Measurements from ENCODE around the gene CREB5.
"Not testable (repeated sequence)": the region's sequence is repeated elsewhere in the genome, so short reads cannot be mapped to it uniquely, and the experiment has no call there.

Gene CREB5

DNA sequence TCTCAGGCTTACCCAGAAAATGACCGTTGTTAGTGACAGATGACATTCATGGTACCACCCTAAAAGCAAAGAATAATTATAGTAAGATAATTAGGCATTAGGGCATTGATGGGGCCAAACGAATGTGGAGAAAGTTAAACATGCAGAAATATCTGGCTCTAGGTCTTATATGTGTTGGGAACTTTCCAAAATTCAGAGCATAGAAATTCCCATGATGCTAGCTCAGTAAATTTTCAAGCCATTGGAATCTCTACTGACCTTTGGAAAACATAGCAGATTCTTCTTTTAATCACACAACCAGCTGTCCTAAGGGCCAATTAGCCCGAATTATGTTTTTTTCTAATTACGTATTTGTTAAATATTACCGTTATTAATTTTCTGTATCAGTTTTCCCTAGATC, 136.1 kb downstream of the CREB5 start:
- no peak for DNase-seq (ENCODE audit: low read depth in 2 of 2)

DNA sequence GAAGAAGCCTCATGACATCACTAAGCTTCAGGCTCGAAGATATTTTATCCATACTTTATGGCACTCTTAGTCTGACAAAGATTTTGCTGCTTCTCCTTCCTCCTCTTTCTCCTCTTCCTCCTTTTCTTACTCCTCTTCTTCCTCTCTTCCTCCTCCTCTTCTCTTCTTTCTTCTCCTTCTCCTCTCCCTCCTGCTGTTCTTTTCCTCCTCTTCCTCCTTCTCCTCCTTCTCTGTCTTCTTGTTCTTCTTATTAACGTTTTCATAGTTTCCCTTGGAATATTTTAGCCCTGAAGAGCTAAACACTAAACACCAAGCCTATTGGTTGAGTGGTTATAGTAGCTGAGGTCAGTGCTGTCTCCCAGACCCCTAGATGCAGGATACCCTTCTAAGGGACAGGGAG, 137.7 kb downstream of the CREB5 start:
- DNase-seq (ENCODE audit: low read depth in 2 of 2), result no peak

DNA sequence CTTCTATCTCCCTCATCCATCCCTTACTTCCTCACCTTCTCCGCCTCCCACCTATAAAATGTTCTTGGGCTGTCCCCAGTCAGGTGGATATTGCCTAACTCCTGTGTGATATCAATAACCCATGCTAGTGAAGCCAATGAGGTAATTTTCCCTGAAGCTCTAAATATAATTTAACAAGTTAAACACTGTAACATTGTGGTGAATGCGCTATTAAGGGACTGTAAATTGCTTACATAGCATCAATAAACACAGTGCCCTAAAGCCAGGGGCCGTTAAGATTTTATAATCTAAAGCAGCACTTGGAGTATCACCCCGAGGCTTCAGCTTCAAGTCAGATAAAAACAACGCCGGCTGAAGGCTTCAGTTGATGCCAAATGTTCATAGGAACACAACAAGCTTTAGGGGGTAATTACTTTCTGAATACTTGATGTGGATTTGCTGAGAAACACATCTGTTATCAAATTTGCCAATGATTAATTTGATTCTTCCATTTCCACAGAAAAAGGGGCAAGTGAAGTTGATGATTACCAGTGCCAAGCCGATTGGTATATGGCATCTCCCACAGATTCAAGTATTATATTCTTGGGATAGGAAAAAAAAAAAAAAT, 138.4 kb downstream of the CREB5 start:
- DNase-seq (ENCODE audit: low read depth in 2 of 2), result no peak

DNA sequence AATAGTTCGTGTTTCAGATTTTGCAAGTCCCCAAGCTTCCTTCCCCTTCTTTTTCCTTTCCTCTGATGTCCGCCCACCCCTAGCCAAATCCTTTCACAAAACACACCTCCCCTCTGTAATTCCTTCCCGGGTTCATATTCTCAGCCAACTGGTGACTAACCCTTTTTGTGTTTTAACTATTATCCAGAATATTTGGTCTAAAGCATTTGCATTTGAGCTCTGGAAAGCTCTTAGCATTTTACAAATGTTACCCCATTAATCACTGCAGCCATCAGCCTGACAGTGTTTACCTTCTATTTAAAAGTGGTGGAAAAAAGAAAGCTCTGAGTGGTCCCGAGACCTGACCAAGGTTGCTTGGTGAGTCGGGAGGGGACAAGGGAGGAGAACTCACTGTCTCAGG, 139.0 kb downstream of the CREB5 start:
- no peak for DNase-seq (ENCODE audit: low read depth in 2 of 2)

DNA sequence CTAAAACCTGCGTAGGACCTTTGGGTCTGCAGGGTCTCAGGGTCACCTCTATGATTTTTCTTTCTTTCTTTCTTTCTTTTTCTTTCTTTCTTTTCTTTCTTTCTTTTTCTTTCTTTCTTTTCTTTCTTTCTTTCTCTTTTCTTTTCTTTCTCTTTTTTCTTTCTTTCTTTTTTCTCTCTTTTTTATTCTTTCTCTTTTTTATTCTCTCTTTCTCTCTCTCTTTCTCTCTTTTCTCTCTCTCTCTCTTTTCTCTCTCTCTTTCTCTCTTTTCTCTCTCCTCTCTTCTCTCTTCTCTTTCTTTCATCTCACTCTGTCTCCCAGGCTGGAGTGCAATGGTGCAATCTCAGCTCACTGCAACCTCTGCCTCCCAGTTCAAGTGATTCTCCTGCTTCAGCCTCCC, 139.4 kb downstream of the CREB5 start:
- DNase-seq (ENCODE audit: low read depth in 2 of 2), result not testable (repeated sequence)

DNA sequence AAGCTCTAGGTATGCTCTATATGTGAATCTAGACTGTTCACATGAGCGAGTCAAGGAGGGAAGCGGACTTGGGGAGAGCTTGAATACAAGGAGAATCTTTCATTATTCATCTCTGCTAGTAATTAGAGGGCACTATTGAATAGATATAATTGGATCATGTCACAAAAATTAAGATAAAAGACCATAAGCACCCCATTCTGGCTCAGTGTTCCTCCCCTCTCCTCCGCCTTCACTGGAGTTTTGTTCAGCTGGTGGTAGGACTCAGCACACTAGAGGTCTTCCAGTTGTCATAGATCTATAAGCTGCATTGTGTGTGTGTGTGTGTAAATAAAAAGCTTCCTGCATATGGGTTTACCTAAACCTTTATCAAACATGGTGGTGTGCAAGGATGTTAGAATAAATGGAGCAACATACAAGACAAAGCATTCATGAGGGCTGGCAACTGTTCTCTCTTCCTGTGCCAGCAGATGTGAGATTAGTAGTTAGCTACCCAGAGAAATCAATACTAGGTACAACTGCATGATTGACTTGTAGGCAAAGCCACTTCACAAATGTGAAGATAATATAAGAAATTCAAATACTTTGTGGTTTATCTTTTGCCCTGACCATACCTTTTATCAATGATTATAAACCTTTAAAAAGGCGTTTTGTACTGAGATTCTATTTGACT, 142.6 kb downstream of the CREB5 start:
- no peak for DNase-seq (ENCODE audit: low read depth in 2 of 2)

DNA sequence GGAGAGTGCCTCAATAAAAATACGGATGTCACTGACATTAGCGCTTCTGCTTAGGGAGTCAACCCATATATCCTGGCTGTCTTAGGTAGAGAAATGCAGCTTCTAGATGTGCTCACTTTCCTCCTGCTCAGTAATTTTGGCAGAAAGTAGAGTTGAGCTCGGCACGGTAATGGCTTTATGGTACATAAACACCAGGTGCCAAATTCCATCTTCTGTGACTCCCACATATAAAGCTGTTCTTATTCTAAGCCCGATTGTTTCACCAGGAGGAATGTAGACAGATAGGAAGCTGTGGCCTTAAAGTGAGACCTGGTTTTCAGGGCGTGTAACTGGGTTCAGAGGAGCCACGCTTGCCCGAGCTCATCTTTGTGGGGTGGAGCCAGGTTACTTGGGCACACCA, 143.7 kb downstream of the CREB5 start:
- DNase-seq (ENCODE audit: low read depth in 2 of 2), result no peak

DNA sequence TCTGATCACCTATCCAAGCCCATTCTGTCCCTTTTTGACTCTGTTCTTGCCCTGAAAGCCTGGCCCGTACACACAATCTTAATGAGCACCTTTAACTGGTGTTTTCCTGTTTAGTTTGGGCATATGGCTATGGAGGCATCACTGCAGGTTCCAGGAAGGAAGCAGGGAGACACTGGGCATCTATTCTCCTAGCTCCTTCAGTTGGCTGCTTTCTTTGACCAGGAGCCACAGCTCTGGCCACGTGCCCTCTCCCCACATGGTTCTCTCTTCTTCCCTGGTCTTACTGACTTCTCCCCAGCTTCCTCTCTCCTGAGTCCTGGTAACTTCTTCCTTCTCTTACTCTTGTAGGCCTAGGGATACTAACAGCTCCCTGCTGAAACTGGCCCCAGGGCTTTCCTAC, 144.4 kb downstream of the CREB5 start:
- DNase-seq (ENCODE audit: low read depth in 2 of 2), result no peak

DNA sequence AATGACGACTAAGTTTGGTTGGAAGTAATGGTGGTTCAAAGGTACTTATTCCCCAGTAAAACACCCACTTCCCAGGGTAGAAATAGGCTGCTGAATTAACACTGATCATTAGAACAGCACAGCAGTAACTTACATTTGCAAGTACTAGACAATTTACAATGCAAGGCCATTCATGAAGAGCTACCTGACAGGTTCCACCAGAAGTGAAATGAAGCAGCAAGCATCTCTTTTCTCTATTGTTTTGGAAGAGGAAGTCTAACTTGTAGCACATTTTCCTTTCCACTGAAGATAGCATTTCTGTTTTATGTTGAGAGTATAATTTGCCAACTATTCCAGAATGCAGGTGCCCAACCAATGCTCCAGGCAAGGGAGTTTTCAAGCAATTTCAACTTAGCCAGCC, 145.9 kb downstream of the CREB5 start:
- DNase-seq (ENCODE audit: low read depth in 2 of 2), result no peak

DNA sequence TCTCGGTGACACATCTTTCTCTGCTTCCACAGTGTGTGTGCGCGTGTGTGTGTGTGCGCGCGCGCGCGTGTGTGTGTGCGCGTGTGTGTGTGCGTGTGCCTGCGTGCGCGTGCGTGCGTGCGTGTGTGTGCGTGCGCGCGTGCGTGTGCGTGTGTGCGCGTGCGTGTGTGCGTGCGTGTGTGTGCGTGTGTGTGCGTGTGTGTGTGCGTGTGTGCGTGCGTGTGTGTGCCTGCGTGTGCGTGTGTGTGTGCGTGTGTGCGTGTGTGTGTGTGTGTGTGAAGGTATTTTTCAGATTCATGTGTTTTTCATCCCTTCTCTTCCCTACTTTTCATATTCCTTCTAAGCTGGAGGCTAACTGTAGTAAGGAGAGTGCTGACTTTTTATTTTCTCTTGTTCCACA, 148.4 kb downstream of the CREB5 start:
- DNase-seq (ENCODE audit: low read depth in 2 of 2), result no peak

DNA sequence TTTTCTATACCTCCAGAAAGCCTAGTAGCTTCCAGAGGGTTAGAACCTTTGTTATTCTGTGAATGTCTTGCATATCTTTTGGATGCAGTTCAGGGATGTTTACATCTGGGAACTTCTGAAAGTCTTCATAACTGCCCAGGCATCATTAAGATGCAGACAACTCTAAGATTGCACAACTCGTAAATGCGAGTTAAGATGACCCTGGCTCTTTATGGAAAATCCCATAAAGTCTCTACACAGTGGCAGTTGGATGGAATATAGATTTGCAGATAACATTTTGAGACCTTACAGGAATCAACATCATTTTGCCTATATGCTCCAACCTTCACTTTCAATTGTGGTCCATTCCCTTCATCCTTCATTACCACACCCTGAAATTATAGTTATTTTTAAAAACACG, 151.7 kb downstream of the CREB5 start:
- DNase-seq (ENCODE audit: low read depth in 2 of 2), result no peak

DNA sequence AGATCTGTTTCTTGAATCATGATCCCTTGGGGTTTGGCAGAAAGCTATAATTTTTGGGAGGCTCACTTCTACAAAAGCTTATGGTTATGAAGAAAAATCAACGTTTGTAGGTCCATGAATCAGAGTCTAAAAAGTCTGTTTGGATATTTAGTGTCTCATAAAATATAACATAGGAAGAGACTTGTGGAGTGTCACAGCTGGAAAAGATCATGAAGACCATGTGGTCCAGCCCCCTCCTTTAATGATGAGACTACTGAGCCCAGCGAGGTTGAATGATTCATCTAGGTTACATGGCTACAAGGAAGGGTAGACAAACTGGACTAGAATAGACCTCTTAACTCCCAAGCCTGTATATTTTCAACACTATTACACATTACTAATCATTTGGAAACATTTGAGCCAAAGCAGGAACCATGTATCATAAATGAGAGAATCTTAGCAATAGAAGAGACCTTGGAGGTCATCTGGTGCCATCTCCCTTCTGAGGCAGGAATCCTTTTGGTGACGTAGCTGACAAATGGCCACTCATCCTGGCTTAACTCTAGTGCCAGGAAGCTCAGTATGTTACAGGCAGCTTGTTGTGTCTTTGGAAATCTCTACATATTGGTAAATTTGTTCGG, 152.5 kb downstream of the CREB5 start:
- DNase-seq (ENCODE audit: low read depth in 2 of 2), result no peak

DNA sequence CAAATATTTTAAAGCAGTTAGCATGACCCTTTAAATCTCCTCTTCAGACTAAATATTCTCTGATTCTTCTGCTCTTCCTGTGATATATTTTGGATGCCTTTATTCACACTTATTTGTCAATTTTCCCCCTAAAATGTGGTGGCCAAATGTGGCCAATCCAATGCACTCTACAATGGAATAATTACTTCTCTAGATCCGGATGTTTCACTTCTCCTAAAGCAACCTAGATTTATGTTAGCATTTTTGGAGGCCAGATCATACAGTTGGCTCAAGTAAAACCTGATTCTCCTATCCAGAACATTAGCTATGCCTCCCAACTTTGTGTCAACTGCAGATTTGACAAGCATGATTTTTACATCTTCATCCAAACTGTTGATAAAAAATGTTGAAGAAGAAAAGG, 153.7 kb downstream of the CREB5 start:
- DNase-seq (ENCODE audit: low read depth in 2 of 2), result no peak

DNA sequence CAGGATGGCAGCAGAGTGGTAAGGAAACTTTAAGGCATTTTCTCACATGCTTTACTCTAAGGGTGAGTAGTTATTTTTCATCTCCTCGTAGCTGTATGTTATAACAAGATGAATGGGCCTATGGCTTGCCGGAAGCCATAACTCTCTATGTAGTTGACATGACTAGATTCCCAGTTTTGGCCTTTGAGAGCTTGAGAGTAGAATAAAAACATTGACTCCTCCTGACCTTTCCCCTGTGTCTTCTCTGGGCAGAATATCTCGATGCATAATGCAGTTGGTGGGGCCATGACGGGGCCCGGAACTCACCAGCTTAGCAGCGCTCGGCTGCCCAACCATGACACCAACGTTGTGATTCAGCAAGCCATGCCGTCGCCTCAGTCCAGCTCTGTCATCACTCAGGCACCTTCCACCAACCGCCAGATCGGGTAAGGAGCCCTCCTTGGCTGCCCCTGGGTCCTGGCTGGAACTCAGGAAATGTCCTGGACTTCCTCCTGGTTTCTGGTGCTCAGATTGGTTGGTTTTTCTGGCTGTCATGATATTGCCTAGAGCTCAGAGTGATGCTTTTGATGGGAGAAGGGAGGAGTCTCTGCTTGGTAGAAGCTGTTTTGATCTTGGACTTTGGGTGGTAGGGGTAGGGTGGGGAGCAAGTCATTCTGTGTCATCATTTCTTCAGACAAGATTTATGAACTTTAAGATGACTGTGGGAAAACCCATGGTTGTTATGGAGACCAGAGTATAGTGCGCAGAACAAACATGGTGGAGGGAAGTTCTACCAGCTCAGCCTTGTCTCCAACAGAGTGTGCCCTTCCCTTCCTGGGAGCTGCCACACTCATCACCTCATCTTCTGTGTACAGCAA, 158.0 kb downstream of the CREB5 start:
- no peak for DNase-seq (ENCODE audit: low read depth in 2 of 2)

DNA sequence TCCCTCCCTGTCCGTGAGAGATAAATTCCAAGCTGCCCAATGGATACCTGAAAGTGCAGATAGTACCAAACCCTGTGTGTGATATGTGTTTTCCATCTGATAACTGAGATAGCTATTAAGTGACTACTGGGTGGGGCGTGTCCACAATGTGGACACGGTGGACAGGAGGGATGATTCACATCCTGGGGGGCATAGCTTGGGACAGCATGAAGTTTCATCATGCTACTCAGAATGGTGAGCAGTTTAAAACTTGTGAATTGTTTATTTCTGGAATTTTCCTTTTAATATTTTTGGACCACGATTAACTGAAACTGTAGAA, 158.6 kb downstream of the CREB5 start:
- DNase-seq (ENCODE audit: low read depth in 2 of 2), result no peak

DNA sequence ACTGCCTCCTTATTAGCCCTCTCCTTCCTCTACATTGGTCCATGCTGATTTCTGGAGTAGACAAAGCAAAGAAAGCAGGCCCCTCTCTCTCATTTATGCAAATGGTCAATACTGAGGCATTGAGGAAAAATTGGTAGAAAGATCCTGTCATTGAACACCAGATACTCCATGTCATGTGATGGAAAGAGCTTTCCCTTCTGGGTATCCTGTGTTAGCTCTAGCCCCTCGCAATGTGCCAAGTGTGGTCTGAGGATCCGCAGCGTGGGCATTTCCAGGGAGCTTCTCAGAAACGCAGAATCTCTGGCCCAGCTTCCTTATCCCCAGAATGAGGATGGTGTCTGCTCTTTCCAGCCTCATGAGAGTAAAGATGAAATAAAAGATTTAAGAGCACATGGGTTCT, 159.1 kb downstream of the CREB5 start:
- no peak for DNase-seq (ENCODE audit: low read depth in 2 of 2)

DNA sequence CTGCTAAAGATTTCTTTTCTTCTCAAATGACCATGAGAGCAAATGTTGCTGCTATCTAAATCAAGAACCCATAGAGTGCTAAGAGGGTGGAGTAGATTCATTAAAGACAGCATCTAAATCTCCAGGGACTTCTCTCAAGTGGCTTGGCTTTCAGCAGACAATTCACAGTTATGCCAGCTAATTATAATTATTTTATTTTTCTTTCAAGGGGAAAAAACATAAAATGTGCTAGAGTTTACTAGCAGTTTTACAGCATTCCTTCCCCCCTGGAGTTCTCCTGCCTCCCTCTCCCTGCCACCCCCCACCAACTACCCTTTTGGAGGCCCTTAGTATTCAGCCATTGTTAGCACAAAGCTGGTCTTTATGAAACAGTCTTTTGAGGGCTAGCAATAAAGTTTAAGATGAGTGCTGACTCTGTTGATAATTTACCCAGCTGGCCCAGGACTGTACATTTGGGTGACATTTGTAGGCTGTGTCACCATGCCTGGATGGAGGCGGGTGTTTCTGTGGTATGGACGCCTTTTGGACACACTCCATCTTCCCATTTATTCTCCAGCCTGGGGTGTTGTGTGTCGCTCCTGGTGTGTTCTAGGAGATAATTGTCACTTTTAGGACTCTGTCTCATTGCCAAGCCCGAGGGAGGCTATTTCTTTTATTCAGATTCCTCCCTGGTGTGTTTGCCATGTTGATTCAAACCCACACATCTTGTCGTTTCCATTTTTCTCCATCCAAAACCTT, 160.2 kb downstream of the CREB5 start:
- DNase-seq (ENCODE audit: low read depth in 2 of 2), result no peak

DNA sequence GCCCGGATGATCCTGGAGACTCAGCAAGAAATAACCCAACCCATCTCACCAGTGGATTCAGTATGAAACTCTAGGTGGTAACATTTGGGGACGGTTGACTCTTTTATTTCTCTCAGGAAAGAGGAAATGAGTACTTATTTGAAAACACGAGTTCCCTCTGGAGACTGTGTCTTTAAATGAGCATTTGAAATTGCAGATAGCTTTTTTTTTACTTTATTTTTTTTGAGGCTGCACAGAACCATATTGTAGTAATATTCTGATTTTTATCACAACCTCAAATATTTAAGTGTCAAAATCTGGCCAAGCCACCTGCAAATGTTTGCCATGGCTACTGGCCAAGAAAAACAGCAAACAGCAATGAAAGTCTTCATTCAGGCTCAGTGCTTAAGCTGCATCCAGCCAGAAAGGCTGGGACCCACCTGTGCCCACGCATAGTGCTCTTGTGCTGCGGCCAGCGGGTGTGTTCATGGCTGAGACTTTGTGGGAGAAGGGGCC, 160.8 kb downstream of the CREB5 start:
- no peak for DNase-seq (ENCODE audit: low read depth in 2 of 2)

DNA sequence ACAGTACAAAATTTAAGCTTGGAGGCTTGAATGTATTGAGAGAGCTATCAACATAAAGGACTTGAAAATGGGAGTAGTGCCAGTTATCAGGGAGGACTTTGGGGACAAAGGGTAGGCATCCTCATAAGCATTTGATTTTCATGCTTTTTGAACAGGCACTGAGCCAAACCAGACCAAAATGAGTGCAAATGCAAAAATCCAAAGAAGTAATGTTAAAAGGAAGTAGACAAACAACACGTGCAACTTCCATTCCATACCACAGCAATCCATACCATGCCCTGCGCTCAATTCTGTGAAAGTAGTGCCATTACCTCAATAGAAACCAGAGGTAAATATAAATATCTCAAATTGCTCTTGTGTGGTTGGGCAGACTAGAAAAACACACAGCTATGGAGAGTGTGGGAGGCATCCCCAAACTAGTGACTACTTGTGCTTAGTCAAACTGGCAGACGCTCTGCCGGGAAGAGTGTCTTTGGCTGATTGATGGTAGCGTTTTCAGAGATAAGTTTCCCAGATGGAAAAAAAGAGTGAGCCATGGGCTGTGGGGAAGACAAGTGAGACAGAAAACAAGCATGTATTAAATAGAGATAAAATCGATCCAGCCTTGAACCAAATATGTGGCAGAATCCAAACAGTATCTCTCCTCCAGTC, 161.5 kb downstream of the CREB5 start:
- no peak for DNase-seq (ENCODE audit: low read depth in 2 of 2)

DNA sequence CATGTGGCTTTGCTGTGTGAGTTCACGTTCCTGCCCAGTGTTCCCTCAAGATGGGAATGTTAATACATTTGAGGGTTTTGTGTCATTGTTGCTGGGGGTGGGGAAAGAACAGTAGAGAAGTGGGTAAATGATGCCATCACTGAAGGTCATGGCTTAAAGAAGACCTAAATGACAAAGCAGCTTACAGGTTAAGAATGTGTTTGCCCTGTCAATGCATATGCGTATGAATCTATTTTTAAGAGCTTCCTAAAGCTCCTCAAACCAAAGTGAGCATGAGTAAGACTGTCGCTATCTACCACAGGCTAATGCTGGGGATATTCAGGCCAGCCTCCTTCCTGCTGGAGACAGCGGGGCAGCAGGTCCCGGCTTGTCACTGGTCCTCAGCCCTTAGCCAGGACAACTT, 162.9 kb downstream of the CREB5 start:
- no peak for DNase-seq (ENCODE audit: low read depth in 2 of 2)

DNA sequence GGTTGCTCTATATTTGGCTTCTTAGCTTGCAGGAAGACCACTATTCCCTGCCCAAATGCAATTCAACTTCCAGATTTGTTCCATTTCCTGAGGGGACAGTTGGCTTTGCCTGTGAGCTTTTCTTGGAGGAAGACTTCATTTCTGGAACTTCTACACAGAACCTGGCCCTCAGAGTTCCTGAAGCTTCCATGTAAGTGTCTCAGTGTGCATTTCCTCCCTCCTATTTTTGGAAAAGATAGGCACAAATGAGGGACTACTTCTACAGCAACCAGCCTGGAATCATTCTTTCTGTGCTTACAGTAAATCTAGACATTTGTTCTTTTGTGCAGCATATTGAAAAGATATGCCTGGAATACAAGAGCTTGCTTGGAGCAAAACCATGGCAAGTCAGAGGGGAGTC, 164.3 kb downstream of the CREB5 start:
- no peak for DNase-seq (ENCODE audit: low read depth in 2 of 2)
